HepG2 (cell line): ENCODE measurements around the gene ST6GALNAC3. TPM values are rescaled to one million over a fixed set of nuclear protein-coding genes. Genes with fewer than 3 reads are reported as not detected.

Experiments used
- ATAC-seq: fragments of 200-7000 bp; cut with Tn5 transposase; 3 replicates; pipeline ENCODE4 v1.9.1; 2020; ENCODE audit warnings: mild to moderate bottlenecking, moderate library complexity
- BruUV-seq: library from RNA; stranded (reverse); fragments of 400-500 nt; replicated peaks from 2 replicates; lab custom pipeline; 2021; lab: Mats Ljungman, UMichigan
- CTCF ChIA-PET: fragments of 300-600 bp; formaldehyde crosslinking; extraction: SDS; loops from one replicate; lab custom pipeline; 2021; ENCODE audit warnings: low total read pairs, inconsistent platforms, low intra/inter-chr PET ratio; lab: Yijun Ruan, JAX
- POLR2A ChIA-PET: fragments of 350-600 bp; sonication (Branson Sonifier 250); formaldehyde crosslinking; loops from one replicate; lab custom pipeline; 2020; ENCODE audit warnings: antibody characterized with exemption, inconsistent platforms; lab: Yijun Ruan, JAX
- DNase-seq: peaks from one replicate; pipeline ENCODE4 v3.0.0-alpha.2; 2015; ENCODE audit warnings: low spot score
- FAIRE-seq: peaks from 3 replicates; lab custom pipeline; 2011; peaks lifted over from hg19 to GRCh38; lab: Jason Lieb, UNC
- H2AFZ ChIP-seq: one replicate; pipeline ENCODE4 v1.6.1; 2011; ENCODE audit warnings: low read length, inconsistent platforms
- H3K27ac ChIP-seq: fragments of 300-600 bp; 3 replicates; pipeline ENCODE4 v1.8.0; 2011; ENCODE audit warnings: mixed run types, mild to moderate bottlenecking, mixed read lengths, low read length, inconsistent platforms; ENCODE audit not compliant: insufficient read depth; ENCODE audit errors: extremely low read length
- H3K27me3 ChIP-seq, 2 experiments: fragments of 200-600 bp in 1 of 2; 2 replicates in 1 of 2; 3 replicates in 1 of 2; pipeline versions ENCODE4 v1.6.0 to v1.8.0; 2011; ENCODE audit warnings: low read length in 2 of 2, mild to moderate bottlenecking in 2 of 2, moderate library complexity in 2 of 2, inconsistent platforms in 1 of 2; ENCODE audit not compliant: insufficient read depth in 2 of 2, control insufficient read depth in 1 of 2
- H3K36me3 ChIP-seq, 2 experiments: fragments of 200-600 bp in 1 of 2; replicated peaks in 1 of 2; 2 replicates in 1 of 2; 3 replicates in 1 of 2; pipeline versions ENCODE4 v1.5.1 to v1.8.0; 2011; ENCODE audit warnings: low read length in 2 of 2, inconsistent platforms in 1 of 2; ENCODE audit not compliant: insufficient read depth in 2 of 2, control insufficient read depth in 1 of 2
- H3K4me1 ChIP-seq: 2 replicates; pipeline ENCODE4 v1.5.1; 2012; ENCODE audit warnings: low read length, inconsistent platforms; ENCODE audit not compliant: insufficient read depth
- H3K4me2 ChIP-seq: 2 replicates; pipeline ENCODE4 v1.6.0; 2011; ENCODE audit warnings: low read depth, low read length, inconsistent platforms
- H3K4me3 ChIP-seq, 3 experiments: fragments of 200-600 bp in 1 of 3; sonication (generic), shearing (Covaris generic) in 1 of 3; replicated peaks in 1 of 3; 2 replicates each; pipeline ENCODE4 v1.5.1; 2011 to 2016; ENCODE audit warnings: low read length in 3 of 3, inconsistent platforms in 2 of 3, low read depth in 2 of 3, mild to moderate bottlenecking in 2 of 3, control low read depth in 1 of 3, mixed read lengths in 1 of 3; ENCODE audit not compliant: insufficient read depth in 1 of 3
- H3K79me2 ChIP-seq: one replicate; pipeline ENCODE4 v1.6.1; 2011; ENCODE audit warnings: low read length, inconsistent platforms; ENCODE audit not compliant: insufficient read depth
- H3K9ac ChIP-seq: 2 replicates; pipeline ENCODE4 v1.6.0; 2011; ENCODE audit warnings: mild to moderate bottlenecking, low read depth, low read length, inconsistent platforms; ENCODE audit not compliant: insufficient read depth
- H3K9me3 ChIP-seq: 2 replicates; pipeline ENCODE4 v1.5.1; 2012; ENCODE audit warnings: mild to moderate bottlenecking, low read length
- H4K20me1 ChIP-seq: 2 replicates; pipeline ENCODE4 v1.6.0; 2011; ENCODE audit warnings: inconsistent platforms, mild to moderate bottlenecking, low read length, moderate library complexity; ENCODE audit not compliant: insufficient read depth
- FOXA1 ChIP-seq, 2 experiments: fragments of 450-650 bp in 1 of 2; sonication (generic) in 1 of 2; formaldehyde crosslinking in 1 of 2; IDR thresholded peaks; 2 replicates each; pipeline versions ENCODE4 v1.4.0 to v1.6.1; 2016 to 2020; ENCODE audit warnings: missing genetic modification reagents in 1 of 2
- FOXK2 ChIP-seq: fragments of 450-650 bp; IDR thresholded peaks from 2 replicates; pipeline ENCODE4 v1.6.1; 2016
- FOXM1 ChIP-seq: sonication (generic); formaldehyde crosslinking; IDR thresholded peaks from 2 replicates; pipeline ENCODE4 v1.5.0; 2020; ENCODE audit warnings: missing genetic modification reagents
- GRHL1 ChIP-seq: sonication (generic); formaldehyde crosslinking; conservative IDR thresholded peaks from 2 replicates; pipeline ENCODE4 v1.8.0; 2022; ENCODE audit warnings: missing genetic modification reagents
- HMG20B ChIP-seq: conservative IDR thresholded peaks from 2 replicates; pipeline ENCODE4 v1.6.1; 2016; ENCODE audit warnings: missing genetic modification reagents, missing compliant biosample characterization
- MYNN ChIP-seq: sonication (generic); formaldehyde crosslinking; IDR thresholded peaks from 2 replicates; pipeline ENCODE4 v1.4.0; 2020; ENCODE audit warnings: mild to moderate bottlenecking, low read depth, missing genetic modification reagents
- PLSCR1 ChIP-seq: sonication (generic); formaldehyde crosslinking; IDR thresholded peaks from 2 replicates; pipeline ENCODE4 v1.5.0; 2020; ENCODE audit warnings: missing genetic modification reagents, mild to moderate bottlenecking, borderline replicate concordance
- THRA ChIP-seq: sonication (generic); formaldehyde crosslinking; IDR thresholded peaks from 2 replicates; pipeline ENCODE4 v1.4.0; 2020; ENCODE audit warnings: missing genetic modification reagents, borderline replicate concordance
- TP53 ChIP-seq: sonication (generic); formaldehyde crosslinking; conservative IDR thresholded peaks from 2 replicates; pipeline ENCODE4 v1.4.0; 2020; ENCODE audit warnings: missing genetic modification reagents
- ZNF451 ChIP-seq: sonication (generic); formaldehyde crosslinking; IDR thresholded peaks from 2 replicates; pipeline ENCODE4 v1.5.0; 2020; ENCODE audit warnings: mild to moderate bottlenecking, missing genetic modification reagents
- ZNF577 ChIP-seq: sonication (generic); formaldehyde crosslinking; IDR thresholded peaks from 2 replicates; pipeline ENCODE4 v1.4.0; 2020; ENCODE audit warnings: mild to moderate bottlenecking, low read depth, missing genetic modification reagents, borderline replicate concordance
- ZNF691 ChIP-seq: sonication (generic); formaldehyde crosslinking; IDR thresholded peaks from 2 replicates; pipeline ENCODE4 v1.4.0; 2020; ENCODE audit warnings: missing genetic modification reagents, low read depth, mild to moderate bottlenecking, borderline replicate concordance
- WGBS: methylation state at CpG from one replicate; pipeline ENCODE4 v1.1.6; 2017; ENCODE audit warnings: low lambda C conversion rate; 5-methylcytosine and 5-hydroxymethylcytosine counted together
- in situ Hi-C: cut with HindIII; loops from 2 replicates; pipeline ENCODE4 v1.10.0; 2017; ENCODE audit warnings: low pct_unique_long_range_greater_than_20kb; ENCODE audit not compliant: extremely low pct_ligation_motif_present
- intact Hi-C: fragments of 100-400 bp; cut with micrococcal nuclease; formaldehyde crosslinking; loops from one replicate; pipeline ENCODE4 v1.10.0; 2022; ENCODE audit not compliant: unreplicated experiment
- polyA plus RNA-seq, 8 experiments: library from polyadenylated mRNA; depleted of rRNA in 3 of 8; stranded (reverse) in 7 of 8; unstranded in 1 of 8; fragments of >200 nt; fragmentation: Illumina TruSeq in 4 of 8; extraction: Trizol in 4 of 8; gene quantifications; 2 replicates each; pipeline versions ENCODE4 v1.2.1 to v1.2.3, GENCODE V29; 2011 to 2016; ENCODE audit warnings: low read depth in 4 of 8, missing spikeins in 1 of 8, mixed read lengths in 1 of 8; ENCODE audit not compliant: insufficient read depth in 1 of 8
- total RNA-seq, 5 experiments: library from RNA; depleted of rRNA; stranded (reverse); fragments of >200 nt; fragmentation: Illumina TruSeq; extraction: Trizol; gene quantifications; 2 replicates each; pipeline ENCODE4 v1.2.3, GENCODE V29; 2016; ENCODE audit warnings: low read depth in 1 of 5

ST6GALNAC3 gene
- total and polyA plus RNA-seq, 2 of the 13 experiments (the other 11 are each of a cell fraction or from before 2014, with no cell fraction given): not detected

GRCh38 chr1:76176000-76176399 lies 101.5 kb downstream of the ST6GALNAC3 start:
- TF ChIP-seq MYNN (CRISPR knock-in tag): no peak
- no peak for TF ChIP-seq HMG20B
- no peak for TF ChIP-seq ZNF577 (CRISPR knock-in tag)
- no peak for TF ChIP-seq FOXA1 (IDR thresholded peaks at IDR 0.05)
- TF ChIP-seq FOXA1 (CRISPR knock-in tag; IDR thresholded peaks at IDR 0.05): no peak
- TF ChIP-seq FOXK2: no peak
- TF ChIP-seq ZNF451 (CRISPR knock-in tag): no peak
- TF ChIP-seq FOXM1 (CRISPR knock-in tag): no peak
- TF ChIP-seq ZNF691 (CRISPR knock-in tag): no peak
- no peak for TF ChIP-seq GRHL1 (CRISPR knock-in tag)
- TF ChIP-seq TP53 (CRISPR knock-in tag): no peak
- no peak for TF ChIP-seq THRA (CRISPR knock-in tag)
- TF ChIP-seq PLSCR1 (CRISPR knock-in tag): no peak
- no TSS peak for BruUV-seq
- H3K4me1 ChIP-seq: peaks cover 17% of the 10 kb centered on the region
- no peak for DNase-seq
- in situ Hi-C loops (no loop called here), intact Hi-C loops (no loop called here)
- no peak overlapping the region for H2AFZ ChIP-seq
- no peak for FAIRE-seq
- no peaks in the 10 kb centered on the region; a peak in 1 of 5 replicates for H3K27me3 ChIP-seq
- H4K20me1 ChIP-seq: no peaks in the 10 kb centered on the region
- no peak for ATAC-seq
- H3K36me3 ChIP-seq: no peaks in the 10 kb centered on the region
- H3K9me3 ChIP-seq: no peaks in the 10 kb centered on the region
- no peak overlapping the region for H3K4me3 ChIP-seq
- ChIA-PET CTCF (no interaction called here), POLR2A (no interaction called here)
- 0% methylated on average over 2 of the region's 2 CpGs for WGBS
- no peak overlapping the region for H3K9ac ChIP-seq
- H3K79me2 ChIP-seq: no peaks in the 10 kb centered on the region
- H3K27ac ChIP-seq: no peak overlapping the region
- no peak overlapping the region for H3K4me2 ChIP-seq
